Hepatic stellate cell (primary cell): Measurements from ENCODE around the gene ENTPD6.

Experiments used
- DNase-seq: peaks from one replicate; pipeline ENCODE4 v3.0.0; 2011; ENCODE audit warnings: low spot score

ENTPD6 gene

GRCh38 chr20:25242231-25242630, 46.7 kb downstream of the ENTPD6 start:
- DNase-seq = no peak

GRCh38 chr20:25243416-25243979, 48.0 kb downstream of the ENTPD6 start:
- no peak for DNase-seq

DNA sequence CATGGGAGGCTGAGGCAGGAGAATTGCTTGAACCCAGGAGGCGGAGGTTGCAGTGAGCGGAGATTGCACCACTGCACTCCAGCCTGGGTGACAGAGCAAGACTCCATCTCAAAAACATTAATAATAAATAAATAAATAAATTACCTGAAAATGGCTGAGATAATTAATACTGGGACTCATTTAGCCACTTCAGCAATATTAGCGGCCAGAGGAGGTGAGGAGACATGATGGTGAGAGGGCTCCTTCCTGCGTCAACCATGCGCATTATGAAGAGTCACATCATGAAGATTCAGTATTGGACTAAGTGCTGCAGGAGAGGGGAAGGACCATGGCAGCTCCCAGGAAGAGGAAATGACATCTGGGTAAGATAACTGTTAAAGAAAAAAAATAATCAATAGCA, 49.5 kb downstream of the ENTPD6 start:
- no peak for DNase-seq

DNA sequence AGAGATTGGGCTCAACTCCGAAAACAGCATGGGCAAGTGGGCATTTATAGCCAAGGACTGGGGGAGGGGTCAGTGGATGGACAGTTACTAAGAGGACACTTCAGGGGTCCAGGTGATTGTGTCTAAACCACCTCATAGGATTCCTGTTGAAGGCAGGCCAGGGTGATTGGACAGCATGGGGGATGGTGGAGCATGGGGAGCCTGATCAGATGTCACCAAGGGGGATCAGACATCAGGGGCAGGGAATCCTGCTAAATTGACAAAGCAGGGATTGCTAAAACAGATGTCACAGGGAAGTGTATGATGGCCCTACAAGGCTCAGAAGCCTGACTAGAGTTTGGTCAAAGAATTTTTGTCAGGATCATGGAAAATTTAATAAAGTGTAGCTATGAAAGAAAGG, 49.9 kb downstream of the ENTPD6 start:
- no peak for DNase-seq

- DNase-seq = no peak
Measured at GRCh38 chr20:25246182-25246999, 50.9 kb downstream of the ENTPD6 start.

DNA sequence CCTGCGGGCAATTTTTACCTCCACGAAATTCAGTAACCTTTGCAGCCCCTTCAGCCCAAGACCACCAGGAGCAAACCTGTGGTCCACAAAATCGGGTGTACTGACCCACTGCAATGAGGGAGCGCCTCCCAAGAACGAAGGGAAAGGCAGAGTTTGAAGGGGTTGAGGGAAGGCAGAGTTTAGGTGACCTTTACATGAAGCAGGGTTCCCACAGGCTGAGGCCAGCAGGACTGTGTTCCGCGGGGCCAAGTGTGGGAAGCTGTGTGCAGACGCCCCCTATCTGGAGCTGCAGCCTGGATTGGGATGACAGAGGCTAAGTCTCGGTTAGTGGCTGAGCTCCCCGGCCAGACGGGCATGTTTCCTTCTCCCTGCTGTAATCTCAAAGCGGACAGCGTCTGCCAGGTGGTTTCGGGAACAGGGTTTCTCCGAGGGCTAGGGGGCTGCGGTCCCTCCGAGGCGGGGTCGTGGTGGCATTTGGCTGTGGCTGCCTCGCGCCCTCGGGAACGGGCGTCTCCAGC, 51.5 kb downstream of the ENTPD6 start:
- DNase-seq = peak; percentile 78

DNA sequence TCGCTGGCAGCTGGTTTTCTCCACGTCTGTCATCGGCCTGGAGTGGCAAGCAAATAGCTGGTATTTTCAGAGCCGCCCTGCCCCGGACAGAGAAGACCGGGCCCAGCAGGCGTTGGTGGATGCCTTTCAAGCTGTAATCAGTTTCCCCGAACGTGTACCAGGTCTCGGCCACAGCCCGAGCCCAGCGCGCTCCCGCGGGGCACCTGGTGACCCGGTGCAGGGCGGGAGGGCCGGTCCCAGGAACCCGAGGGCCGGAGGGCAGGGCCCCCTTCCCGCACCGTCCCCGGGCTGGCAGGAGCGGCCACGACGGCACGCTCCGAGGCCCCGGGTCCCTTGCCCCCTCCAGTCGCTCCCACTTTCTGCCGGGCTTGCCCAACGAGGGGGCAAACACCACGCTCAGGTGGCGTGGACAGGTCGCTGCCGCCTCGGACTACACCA, 52.0 kb downstream of the ENTPD6 start:
- DNase-seq = peak; percentile 60

DNA sequence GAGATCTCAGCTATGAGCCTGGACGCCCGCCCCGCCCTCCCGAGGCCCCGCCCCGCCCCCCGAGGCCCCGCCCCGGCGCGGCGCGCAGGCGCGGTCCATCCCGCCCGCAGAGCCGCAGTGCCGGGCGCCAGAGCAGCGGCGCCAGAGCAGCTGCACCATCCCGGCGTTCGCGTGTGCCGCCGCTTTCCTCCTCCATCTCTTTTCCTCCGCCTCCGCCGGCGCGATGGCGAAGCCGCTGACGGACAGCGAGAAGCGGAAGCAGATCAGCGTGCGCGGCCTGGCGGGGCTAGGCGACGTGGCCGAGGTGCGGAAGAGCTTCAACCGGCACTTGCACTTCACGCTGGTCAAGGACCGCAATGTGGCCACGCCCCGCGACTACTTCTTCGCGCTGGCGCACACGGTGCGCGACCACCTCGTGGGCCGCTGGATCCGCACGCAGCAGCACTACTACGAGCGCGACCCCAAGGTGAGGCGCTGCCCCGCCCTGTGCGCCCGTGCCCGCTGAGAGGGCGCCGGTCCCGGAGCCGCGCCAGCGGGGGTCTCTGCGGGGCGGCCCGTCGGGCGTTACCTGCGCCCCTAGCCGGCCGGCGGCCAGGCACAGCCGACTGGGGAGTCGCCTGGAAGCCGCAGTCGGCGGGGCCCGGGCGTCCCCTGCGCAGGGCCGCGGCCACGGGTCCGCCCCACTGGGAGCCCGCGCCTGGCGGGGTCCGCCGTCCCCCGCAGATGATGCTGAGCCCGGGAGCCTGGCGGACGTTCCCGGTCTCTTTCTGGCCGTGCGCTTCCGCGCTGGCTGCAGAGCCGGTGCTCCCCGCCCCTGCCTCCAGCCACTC, 52.7 kb downstream of the ENTPD6 start, which contains the start of gene PYGB:
PYGB (plus strand) TSS at position 130 of the 830 bp plus-strand sequence; CDS start at position 224, 94 bp downstream.
- peak; percentile 93 for DNase-seq

GRCh38 chr20:25248786-25249172, 53.3 kb downstream of the ENTPD6 start:
- DNase-seq = no peak

DNA sequence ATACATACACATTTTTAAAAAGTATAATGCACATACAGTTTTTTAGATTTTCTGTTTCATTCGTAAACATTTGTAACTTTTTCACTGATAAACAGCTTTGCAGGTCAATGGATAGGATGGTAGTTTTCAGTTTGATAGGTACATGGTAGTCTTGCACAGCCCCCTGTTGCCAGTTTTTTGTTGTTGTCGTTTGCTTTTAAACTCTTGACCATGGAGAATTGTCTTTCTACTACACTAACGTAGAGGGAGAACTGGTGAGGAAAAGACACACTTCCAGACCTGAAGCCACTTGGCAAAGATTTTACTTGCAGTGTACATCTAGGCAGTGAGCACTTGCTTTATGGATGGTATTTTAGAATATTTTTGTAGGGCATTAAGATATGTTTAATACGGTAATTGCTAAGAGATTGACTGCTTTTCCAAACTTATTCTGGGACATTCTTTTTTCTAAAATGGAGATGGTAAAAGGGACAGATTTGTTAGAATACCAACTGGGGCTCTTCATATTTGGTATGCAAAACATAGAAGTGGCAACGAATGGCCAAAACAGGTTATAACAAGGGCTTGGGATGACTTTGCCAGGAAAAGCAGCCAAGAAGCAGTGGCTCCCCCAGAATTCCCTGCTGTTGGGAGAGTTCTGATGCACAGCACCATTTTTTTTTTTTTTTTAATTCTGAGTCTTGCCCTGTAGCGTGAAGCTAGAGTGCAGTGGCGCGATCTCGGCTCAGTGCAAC, 53.9 kb downstream of the ENTPD6 start:
- DNase-seq = no peak

- no peak for DNase-seq
Measured at GRCh38 chr20:25250508-25250907, 55.0 kb downstream of the ENTPD6 start.

GRCh38 chr20:25251019-25251418, 55.5 kb downstream of the ENTPD6 start:
- DNase-seq = no peak

DNA sequence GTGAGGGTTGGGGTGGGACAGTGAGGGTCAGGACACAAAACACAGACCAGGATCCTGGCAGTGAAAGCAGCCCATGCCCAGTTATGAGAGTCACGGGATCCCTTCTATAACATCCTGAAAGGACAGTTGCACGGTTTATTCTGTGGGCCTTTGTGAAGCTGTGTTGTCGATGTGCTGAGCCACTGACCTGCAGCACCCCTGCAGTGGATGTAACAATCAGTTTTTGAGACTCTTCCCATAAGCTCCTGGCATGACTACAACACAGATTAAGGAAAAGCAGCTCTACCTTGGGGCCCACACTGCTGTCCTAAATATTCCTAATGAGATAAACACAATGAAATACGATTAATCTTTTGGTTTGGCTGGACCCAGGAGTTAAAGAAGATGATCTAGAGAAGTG, 56.0 kb downstream of the ENTPD6 start:
- DNase-seq = no peak

DNA sequence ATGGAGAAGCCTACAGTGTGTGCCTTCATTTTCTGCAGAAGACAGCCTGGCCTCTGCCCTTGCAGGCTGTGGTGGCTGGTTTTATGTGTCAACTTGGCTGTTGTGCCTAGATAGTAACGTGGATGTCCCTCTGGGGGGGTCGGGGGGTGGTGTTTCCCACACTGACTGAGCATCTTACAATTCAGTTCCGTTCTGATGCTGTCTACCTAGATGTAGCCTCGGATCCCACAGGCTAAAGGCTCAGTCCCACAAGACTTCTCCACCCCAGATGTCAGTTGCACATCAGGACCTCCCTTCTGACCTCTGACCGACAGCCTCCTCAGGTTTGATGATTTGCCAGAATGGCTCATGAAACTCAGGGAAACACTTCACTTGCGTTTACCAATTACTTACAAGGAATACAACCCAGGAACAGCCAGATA, 56.7 kb downstream of the ENTPD6 start:
- no peak for DNase-seq

- no peak for DNase-seq
Measured at GRCh38 chr20:25252686-25253421, 57.3 kb downstream of the ENTPD6 start.

DNA sequence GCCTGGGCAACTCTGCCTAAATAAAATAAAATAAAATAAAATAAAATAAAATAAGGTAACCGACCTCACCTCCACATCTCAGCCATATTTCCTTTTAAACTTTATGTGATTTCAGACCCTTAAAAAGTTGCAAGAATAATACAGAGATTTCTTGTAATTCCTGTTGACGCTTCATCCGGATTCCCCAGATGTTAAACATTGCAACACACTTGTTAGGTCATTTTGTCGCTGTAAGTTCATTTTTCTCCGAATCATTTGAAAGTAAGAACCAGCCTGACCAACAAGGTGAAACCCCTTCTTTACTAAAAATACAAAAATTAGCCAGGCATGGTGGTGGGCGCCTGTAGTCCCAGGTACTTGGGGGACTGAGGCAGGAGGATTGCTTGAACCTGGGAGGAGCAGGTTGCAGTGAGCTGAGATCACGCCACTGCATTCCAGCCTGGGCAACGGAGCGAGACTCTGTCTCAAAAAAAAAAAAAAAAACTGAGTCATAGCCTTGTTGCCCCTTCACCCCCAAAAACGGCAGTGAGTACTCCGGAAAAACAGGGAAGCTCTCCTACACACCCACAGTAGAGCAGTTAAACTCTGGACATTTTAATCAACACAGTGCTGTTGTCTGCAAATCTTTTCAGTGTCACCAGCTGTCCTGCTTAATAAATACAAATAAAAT, 58.2 kb downstream of the ENTPD6 start:
- DNase-seq = no peak

GRCh38 chr20:25254571-25254970, 59.1 kb downstream of the ENTPD6 start:
- no peak for DNase-seq

DNA sequence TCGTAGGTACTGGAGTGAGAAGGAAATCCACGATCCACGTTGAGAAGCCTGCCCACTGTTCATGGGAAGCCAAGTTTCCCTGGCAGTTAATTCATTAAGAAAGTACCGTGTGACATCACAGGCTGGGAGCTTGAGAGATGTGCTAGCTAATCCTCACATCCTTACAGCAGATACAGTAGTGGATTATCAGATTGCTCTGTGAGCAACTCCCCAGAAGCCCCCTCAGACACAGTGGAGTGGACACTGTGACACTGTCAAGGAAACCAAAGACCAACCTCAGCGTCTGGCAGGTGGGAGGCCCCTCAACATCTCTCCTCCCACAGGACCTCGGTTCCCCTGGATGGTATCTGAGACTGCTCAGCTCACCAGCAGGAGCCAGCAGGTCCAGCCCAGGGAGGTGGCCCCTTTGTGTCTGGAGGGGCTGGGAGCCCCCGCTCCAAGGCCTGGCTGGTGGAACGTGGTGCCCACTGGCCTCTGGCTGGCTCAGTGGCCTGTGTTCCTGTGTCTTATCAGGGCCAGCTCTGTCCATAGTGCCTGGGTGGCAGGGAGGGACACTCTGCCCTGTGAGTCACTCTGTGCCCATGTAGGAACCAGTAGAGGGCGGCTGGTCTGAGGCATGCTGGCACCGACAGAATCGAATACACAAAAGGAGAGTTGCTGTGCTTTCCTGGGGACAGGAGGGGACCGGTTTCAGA, 59.6 kb downstream of the ENTPD6 start:
- no peak for DNase-seq

GRCh38 chr20:25256226-25256859, 60.8 kb downstream of the ENTPD6 start:
- DNase-seq = no peak
